CD4-positive, alpha-beta T cell treated with Interleukin-15 for 4 hours (primary cell): ENCODE results near the gene SLC35A5.

Source experiments
- DNase-seq: peaks from one replicate; pipeline ENCODE4 v3.0.0-alpha.2; 2020; ENCODE audit warnings: low spot score

Gene SLC35A5

DNA sequence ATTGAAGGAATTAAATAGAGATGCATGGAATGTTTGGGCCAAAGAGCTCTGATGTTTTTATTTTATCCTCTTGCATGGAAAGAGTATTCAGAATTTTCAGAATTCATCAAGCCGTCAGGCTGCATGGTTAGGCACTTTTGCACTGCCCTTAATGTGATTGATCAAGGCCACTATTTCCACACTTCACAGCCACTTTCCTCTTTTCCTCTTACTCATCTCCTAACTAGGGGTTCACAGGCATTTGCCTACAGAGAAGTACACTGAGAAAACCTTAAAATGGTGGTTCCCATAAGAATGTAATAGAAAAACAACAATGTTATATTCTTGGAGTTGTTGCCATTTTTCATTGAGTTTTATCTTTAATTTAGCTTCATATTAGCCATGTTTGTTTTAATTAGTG, 10.9 kb downstream of the SLC35A5 start:
- no peak for DNase-seq

- DNase-seq, result no peak
These were observed 17.4 kb downstream of the SLC35A5 start for GRCh38 chr3:112579232-112579631.

GRCh38 chr3:112579697-112580096, 17.9 kb downstream of the SLC35A5 start:
- no peak for DNase-seq

GRCh38 chr3:112582244-112582874, 20.5 kb downstream of the SLC35A5 start:
- peak; percentile 30 for DNase-seq

GRCh38 chr3:112583105-112583504, 21.3 kb downstream of the SLC35A5 start:
- DNase-seq, result no peak

- no peak for DNase-seq
These were observed 23.9 kb downstream of the SLC35A5 start for GRCh38 chr3:112585782-112586181.

DNA sequence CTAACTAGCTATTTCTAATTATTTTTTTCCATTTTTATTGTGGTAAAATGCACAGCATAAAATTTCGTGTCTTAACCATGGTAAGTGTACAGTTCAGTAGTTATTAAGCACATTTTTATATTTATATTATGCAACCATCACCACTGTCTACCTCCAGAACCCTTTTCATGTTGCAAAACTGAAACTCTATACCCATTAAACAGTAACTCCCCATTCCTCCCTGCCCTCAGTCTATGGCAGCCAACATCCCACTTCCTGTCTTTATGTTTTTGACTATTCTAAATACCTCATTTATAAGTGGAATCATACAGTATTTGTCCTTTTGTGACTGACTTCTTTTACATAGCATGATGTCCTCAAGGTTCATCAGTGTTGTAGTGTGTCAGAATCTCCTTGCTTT, 25.5 kb downstream of the SLC35A5 start:
- DNase-seq, result no peak

DNA sequence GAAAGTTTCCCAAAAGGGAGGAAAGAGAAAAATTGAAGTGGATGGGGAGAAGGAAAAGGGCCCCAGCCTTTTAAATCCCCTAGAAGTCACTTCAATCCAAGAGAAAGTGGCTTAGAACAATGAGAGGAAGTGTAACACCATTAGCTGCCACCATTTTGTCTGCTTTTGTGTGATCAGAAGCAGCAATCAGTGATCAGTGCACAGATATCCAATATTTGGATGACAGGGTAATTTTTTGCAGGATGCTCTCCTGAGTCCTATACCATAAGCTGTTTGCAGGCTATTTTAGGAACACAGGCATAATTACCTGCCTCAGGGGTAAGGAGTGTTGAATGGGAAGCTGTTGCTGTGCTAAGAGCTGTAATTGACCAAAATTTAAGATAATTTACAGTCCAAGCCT, 31.4 kb downstream of the SLC35A5 start:
- DNase-seq, result no peak

DNA sequence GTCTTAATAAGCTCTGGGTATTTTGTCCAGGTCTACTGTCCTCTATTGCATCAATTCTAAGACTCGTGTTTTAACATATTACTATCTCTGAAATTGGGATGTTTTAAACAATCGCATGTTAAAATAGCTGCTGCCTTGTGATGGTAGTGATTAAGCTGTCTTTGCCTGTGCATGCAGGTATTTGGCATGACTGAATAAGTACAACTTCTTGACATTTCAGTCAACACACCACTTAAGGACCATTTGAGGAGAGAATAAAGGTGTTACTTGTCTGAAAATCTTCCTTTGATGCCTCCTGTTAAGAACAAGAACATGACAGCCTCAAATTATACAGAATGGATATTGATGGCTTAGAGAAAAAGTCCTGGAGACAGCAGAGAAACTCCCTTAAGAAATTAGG, 33.0 kb downstream of the SLC35A5 start:
- DNase-seq, result no peak

DNA sequence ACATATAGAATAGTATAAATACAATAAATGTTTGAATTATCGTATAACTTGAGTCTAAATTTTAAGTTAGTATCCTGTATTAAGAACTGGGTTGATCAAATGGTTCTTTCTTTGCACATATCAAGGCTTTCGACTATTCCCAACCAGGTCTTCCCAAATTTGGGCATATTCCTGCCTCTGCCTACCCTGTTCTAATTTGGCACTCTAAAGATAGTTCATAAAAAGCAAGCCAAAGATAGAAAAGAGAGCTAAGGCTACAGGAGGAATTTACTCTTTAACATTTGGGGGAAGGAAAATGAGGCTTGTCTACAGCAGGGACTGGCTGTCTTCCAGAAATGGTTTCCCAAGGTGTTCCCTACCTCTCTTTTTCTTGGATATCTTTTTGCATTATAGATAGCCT, 36.1 kb downstream of the SLC35A5 start:
- DNase-seq, result no peak

GRCh38 chr3:112598731-112599130, 36.9 kb downstream of the SLC35A5 start:
- DNase-seq, result no peak

DNA sequence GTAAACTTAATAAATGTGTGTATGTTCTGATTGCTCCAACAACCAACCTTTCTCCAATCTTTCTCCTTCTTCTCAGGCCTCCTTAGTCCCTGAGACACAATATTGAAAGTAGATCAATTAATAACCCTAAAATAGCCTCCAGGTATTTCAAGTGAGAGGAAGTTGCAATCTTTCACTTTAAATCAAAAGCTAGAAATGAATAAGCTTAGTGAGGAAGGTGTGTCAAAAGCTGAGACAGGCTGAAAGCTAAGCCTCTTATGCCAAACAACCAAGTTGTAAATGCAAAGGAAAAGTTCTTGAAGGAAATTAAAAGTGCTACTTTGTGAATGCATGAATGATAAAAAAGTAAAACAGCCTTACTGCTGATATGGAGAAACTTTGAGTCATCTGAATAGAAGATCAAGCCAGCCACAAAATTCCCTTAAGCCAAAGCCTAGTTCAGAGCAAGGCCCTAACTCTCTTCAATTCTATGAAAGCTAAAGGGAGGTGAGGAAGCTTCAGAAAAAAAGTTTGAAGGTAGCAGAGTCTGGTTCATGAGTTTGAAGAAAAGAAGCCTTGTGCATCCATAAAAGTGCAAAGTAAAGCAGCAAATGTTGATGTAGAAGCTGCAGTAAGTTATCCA, 40.5 kb downstream of the SLC35A5 start:
- DNase-seq, result no peak

GRCh38 chr3:112604536-112604935, 42.7 kb downstream of the SLC35A5 start:
- no peak for DNase-seq

DNA sequence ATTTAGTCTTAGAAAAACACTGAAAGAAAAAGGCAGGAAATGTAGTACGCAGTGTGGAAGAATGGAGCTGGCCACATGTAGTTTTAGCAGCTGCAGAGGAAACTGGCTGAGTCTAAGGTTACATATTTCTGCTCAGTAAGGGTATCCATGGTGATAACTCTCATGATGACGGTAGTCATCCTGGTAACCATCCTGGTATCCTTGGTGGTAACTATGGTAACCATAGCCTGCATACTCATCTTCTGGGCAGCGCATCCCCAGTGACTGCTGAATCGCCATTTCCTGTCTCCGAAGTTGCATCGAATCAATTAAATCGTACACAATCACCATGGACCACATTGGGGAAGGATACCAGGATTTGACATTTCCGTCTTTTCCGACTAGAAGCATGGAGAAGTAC, 43.4 kb downstream of the SLC35A5 start:
- DNase-seq, result no peak

GRCh38 chr3:112606098-112606497, 44.3 kb downstream of the SLC35A5 start:
- DNase-seq, result no peak

DNA sequence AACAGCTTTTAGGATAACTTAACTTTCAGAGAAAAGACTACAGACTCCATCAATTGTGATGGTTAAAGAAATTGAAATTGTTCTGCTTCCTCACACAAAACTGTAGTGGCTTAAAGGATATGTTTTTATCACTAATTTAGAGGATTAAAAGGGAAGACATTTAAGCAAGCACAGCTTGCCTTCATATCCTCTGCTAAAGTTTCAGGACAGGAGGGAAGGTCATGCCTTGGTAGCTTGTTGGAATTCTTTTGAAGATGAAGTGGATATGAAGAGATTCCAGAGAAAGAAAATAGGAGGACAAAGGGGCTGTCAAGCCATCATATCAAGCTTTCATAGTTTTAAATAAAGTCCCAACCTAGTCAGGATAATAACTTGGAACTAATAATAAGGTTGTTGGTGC, 46.0 kb downstream of the SLC35A5 start:
- DNase-seq, result no peak

DNA sequence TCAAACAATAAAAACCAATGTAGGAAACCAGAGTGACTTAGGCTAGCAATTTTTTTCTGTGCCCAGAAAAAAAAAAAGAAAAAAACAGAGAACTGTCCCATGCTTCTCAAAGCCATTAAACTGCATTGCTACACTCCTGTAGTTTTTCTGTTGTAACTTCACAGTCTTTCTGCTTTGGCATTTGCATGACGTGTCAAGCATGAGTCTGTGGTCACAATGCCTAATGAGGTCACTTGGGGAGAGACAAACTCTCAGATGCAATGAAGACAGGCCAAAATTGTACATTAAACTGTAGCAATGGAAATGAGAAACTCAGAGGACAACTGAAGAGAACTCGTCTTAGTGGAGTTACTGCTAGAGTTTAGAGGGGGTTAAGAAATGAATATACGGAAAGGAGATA, 48.3 kb downstream of the SLC35A5 start:
- DNase-seq, result no peak

DNA sequence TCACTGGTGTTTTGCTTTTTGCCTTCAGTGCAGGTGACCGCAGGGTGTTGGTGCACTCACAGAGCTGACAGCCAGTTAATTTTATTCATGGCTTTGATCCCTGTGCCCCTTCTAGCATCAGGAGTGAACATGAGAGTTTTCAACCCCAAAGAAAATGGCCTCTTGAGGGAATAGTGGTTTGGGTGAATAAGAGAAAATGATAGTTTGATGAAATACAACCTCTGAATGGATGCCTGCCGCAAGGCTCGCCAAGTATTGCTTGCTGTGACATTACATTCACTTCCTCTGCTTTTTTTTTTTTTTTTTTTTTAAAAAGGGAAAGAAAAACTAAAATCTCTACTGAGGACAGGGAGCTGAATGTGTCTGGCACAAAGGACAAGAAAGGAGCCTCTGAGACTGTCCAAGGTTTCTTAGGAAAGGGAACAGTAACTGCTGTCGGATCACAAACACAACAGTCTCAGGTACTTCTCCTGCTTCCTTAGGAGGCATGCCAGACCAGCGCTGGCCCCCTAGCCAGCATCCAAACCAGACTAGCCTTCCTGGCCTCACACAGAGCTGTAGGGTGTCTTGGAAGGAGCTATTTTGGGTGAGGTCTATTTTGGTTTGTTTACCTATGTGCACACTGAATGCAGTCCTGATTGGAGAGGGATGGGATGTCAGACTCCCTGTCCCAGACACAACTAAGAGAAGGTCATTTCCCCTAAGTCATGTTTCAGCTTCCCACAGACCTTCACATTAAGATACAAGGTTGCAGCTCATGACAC, 50.1 kb downstream of the SLC35A5 start:
- no peak for DNase-seq

GRCh38 chr3:112615989-112616731, 54.3 kb downstream of the SLC35A5 start:
- DNase-seq, result no peak

GRCh38 chr3:112617285-112617684, 55.4 kb downstream of the SLC35A5 start:
- no peak for DNase-seq

DNA sequence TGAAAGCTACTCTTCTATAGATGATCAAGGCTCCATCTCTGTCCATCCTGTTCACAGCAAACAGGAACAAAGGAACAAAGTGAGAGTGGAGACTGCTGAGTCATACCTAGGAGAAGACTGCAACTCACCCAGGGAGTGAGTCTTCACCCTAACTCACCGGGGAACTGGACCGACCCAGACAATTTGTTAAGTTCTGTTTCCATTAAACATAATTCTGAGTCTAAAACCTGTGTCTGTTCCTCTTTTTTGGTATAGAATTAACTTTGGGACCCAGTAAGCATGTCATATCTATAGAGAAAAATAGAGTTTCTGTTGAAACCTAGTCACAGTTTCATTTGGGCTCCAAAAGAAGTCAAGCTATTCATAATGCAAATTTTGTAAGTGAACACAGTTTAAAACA, 57.5 kb downstream of the SLC35A5 start:
- DNase-seq, result no peak

- DNase-seq, result no peak
These were observed 61.4 kb downstream of the SLC35A5 start for GRCh38 chr3:112623213-112623612.

DNA sequence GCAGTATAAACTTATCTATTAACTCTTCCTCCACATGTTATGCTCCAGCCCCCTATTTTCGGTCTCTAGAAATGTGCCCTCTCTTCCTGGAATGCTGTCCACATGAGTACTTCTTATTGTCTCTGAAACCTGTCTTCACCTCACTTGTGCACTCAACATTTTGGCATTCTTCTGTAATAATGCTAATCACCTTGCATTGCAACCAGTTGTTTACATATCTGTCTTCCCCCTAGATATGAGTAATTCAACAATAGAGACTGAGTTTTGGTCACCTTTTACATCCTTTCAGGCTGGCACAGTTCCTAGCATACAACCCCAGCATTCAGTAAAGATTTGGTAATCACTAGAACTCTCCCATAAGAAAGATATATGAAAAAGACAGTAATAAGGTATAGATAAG, 61.9 kb downstream of the SLC35A5 start:
- DNase-seq, result no peak
